Activated T-cell treated with anti-CD3 and anti-CD28 coated beads, Interleukin-2, amount 50 U/mL, for 72 hours (primary cell): ENCODE data around the gene RMI1. TPM values are rescaled to one million over a fixed set of nuclear protein-coding genes. Genes with fewer than 3 reads are reported as not detected.
"Not testable (repeated sequence)": the region's sequence is repeated elsewhere in the genome, so short reads cannot be mapped to it uniquely, and the experiment has no call there.

Source experiments
- ATAC-seq, 2 donors: fragments of 150-1000 bp; cut with Tn5 transposase; replicated peaks in 1 of 2; 2 replicates each; pipeline ENCODE4 v1.10.0; 2021; ENCODE audit warnings: moderate library complexity in 2 of 2, mild to moderate bottlenecking in 1 of 2
- DNase-seq, 2 donors: peaks; one replicate each; pipeline ENCODE4 v3.0.0; 2021 to 2022; ENCODE audit warnings: mixed read lengths in 1 of 2
- H3K27ac Mint-ChIP-seq: one replicate; pipeline ENCODE4 v1.8.0; 2022; ENCODE audit warnings: mild to moderate bottlenecking, moderate library complexity, mixed read lengths
- H3K27me3 Mint-ChIP-seq: one replicate; pipeline ENCODE4 v1.8.0; 2022; ENCODE audit warnings: low read depth, mixed read lengths
- H3K36me3 Mint-ChIP-seq, 2 donors: one replicate each; pipeline ENCODE4 v1.8.0; 2022; ENCODE audit warnings: mixed read lengths in 2 of 2, mild to moderate bottlenecking in 1 of 2; ENCODE audit not compliant: insufficient read depth in 2 of 2
- H3K4me1 Mint-ChIP-seq: one replicate; pipeline ENCODE4 v1.8.0; 2022; ENCODE audit warnings: low read depth, mixed read lengths
- H3K4me3 Mint-ChIP-seq, 2 donors: one replicate each; pipeline ENCODE4 v1.8.0; 2022; ENCODE audit warnings: mild to moderate bottlenecking in 2 of 2, mixed read lengths in 2 of 2, moderate library complexity in 2 of 2
- H3K9me3 Mint-ChIP-seq, 2 donors: one replicate each; pipeline ENCODE4 v1.8.0; 2022; ENCODE audit warnings: mixed read lengths in 2 of 2
- total RNA-seq, 2 donors: library from RNA; stranded (reverse); gene quantifications; one replicate each; pipeline ENCODE4 v1.2.3, GENCODE V29; 2022

Gene RMI1
- total RNA-seq, 2 donors from 2014 or later, result 22.4 to 23.5 TPM

GRCh38 chr9:83996126-83996525 is 15.5 kb downstream of the RMI1 start:
- ATAC-seq, result no peak
- Mint-ChIP-seq H3K9me3 (no peaks in the 10 kb centered on the region), H3K27ac (no peak overlapping the region), H3K36me3 (peaks cover 3 to 8% of the 10 kb centered on the region in 2 donors), H3K4me1 (peaks cover 15% of the 10 kb centered on the region), H3K27me3 (no peaks in the 10 kb centered on the region), H3K4me3 (no peak overlapping the region)
- no peak for DNase-seq

GRCh38 chr9:83999141-83999918 is 18.7 kb downstream of the RMI1 start:
- ATAC-seq, result no peak
- Mint-ChIP-seq H3K27me3 (no peaks in the 10 kb centered on the region), H3K4me1 (peaks cover 19% of the 10 kb centered on the region), H3K4me3 (no peak overlapping the region), H3K27ac (no peak overlapping the region), H3K9me3 (no peaks in the 10 kb centered on the region), H3K36me3 (peaks cover 2 to 10% of the 10 kb centered on the region in 2 donors)
- DNase-seq, result no peak

GRCh38 chr9:84000186-84000585 is 19.6 kb downstream of the RMI1 start:
- DNase-seq (no peak), ATAC-seq (no peak)
- Mint-ChIP-seq H3K9me3 (no peaks in the 10 kb centered on the region), H3K4me1 (peaks cover 19% of the 10 kb centered on the region), H3K4me3 (no peak overlapping the region), H3K36me3 (peaks cover 4 to 10% of the 10 kb centered on the region in 2 donors), H3K27ac (no peak overlapping the region), H3K27me3 (no peaks in the 10 kb centered on the region)

- Mint-ChIP-seq H3K36me3 (peaks cover 4 to 9% of the 10 kb centered on the region in 2 donors), H3K27ac (no peak overlapping the region), H3K9me3 (no peaks in the 10 kb centered on the region), H3K4me1 (peaks cover 14% of the 10 kb centered on the region), H3K27me3 (no peaks in the 10 kb centered on the region), H3K4me3 (no peak overlapping the region)
- DNase-seq, result no peak
- no peak for ATAC-seq
Observed at GRCh38 chr9:84001621-84002020, 21.0 kb downstream of the RMI1 start.

- H3K27ac Mint-ChIP-seq, result no peak overlapping the region
Observed at GRCh38 chr9:84002344-84002743, 21.7 kb downstream of the RMI1 start.

GRCh38 chr9:84003246-84003645 is 22.6 kb downstream of the RMI1 start:
- Mint-ChIP-seq H3K36me3 (peaks cover 4 to 9% of the 10 kb centered on the region in 2 donors), H3K27me3 (no peaks in the 10 kb centered on the region), H3K27ac (no peak overlapping the region), H3K4me1 (peaks cover 12% of the 10 kb centered on the region), H3K9me3 (no peaks in the 10 kb centered on the region), H3K4me3 (no peak overlapping the region)
- no peak for DNase-seq
- no peak for ATAC-seq

More at GRCh38 chr9:84002344-84002743, 21.7 kb downstream of the RMI1 start:
- H3K36me3 Mint-ChIP-seq, result peaks cover 4 to 9% of the 10 kb centered on the region in 2 donors
- H3K4me3 Mint-ChIP-seq, result no peak overlapping the region
- H3K4me1 Mint-ChIP-seq, result peaks cover 12% of the 10 kb centered on the region
- H3K9me3 Mint-ChIP-seq, result no peaks in the 10 kb centered on the region
- DNase-seq, result no peak
- ATAC-seq, result no peak
- no peaks in the 10 kb centered on the region for H3K27me3 Mint-ChIP-seq

- Mint-ChIP-seq H3K4me1 (no peaks in the 10 kb centered on the region), H3K4me3 (no peak overlapping the region)
- no peak for ATAC-seq
Observed at GRCh38 chr9:84007662-84008061, 27.1 kb downstream of the RMI1 start.

GRCh38 chr9:84024041-84024575 is 43.5 kb downstream of the RMI1 start:
- no peaks in the 10 kb centered on the region for H3K36me3 Mint-ChIP-seq
- no peak overlapping the region for H3K27ac Mint-ChIP-seq
- no peaks in the 10 kb centered on the region for H3K9me3 Mint-ChIP-seq
- ATAC-seq, result no peak
- H3K4me1 Mint-ChIP-seq, result no peaks in the 10 kb centered on the region
- DNase-seq, result no peak
- peaks cover 10% of the 10 kb centered on the region for H3K27me3 Mint-ChIP-seq
- H3K4me3 Mint-ChIP-seq, result no peak overlapping the region

More at GRCh38 chr9:84007662-84008061, 27.1 kb downstream of the RMI1 start:
- DNase-seq, result no peak
- Mint-ChIP-seq H3K36me3 (peaks cover 0 to 2% of the 10 kb centered on the region in 2 donors), H3K9me3 (no peaks in the 10 kb centered on the region), H3K27ac (no peak overlapping the region), H3K27me3 (no peaks in the 10 kb centered on the region)

GRCh38 chr9:84027201-84027600 is 46.6 kb downstream of the RMI1 start:
- no peaks in the 10 kb centered on the region for H3K4me1 Mint-ChIP-seq
- peaks cover 10% of the 10 kb centered on the region for H3K27me3 Mint-ChIP-seq
- no peaks in the 10 kb centered on the region for H3K9me3 Mint-ChIP-seq
- no peak overlapping the region for H3K4me3 Mint-ChIP-seq
- no peak overlapping the region for H3K27ac Mint-ChIP-seq
- H3K36me3 Mint-ChIP-seq, result no peaks in the 10 kb centered on the region
- ATAC-seq (no peak), DNase-seq (no peak)

- H3K27me3 Mint-ChIP-seq, result peaks cover 11% of the 10 kb centered on the region
- DNase-seq (no peak), ATAC-seq (no peak)
- no peak overlapping the region for H3K4me3 Mint-ChIP-seq
- no peaks in the 10 kb centered on the region for H3K36me3 Mint-ChIP-seq
- H3K9me3 Mint-ChIP-seq, result no peaks in the 10 kb centered on the region
- H3K4me1 Mint-ChIP-seq, result no peaks in the 10 kb centered on the region
- no peak overlapping the region for H3K27ac Mint-ChIP-seq
Observed at GRCh38 chr9:84031534-84031933, 50.9 kb downstream of the RMI1 start.

- not testable (repeated sequence) for H3K4me3 Mint-ChIP-seq, H3K27ac Mint-ChIP-seq, ATAC-seq, H3K36me3 Mint-ChIP-seq, H3K4me1 Mint-ChIP-seq, DNase-seq
- peaks cover 18% of the 10 kb centered on the region for H3K27me3 Mint-ChIP-seq
- peaks cover 11 to 12% of the 10 kb centered on the region in 2 donors for H3K9me3 Mint-ChIP-seq
Observed at GRCh38 chr9:84041857-84042256, 61.3 kb downstream of the RMI1 start.

- Mint-ChIP-seq H3K4me1 (no peaks in the 10 kb centered on the region), H3K4me3 (no peak overlapping the region), H3K27me3 (no peaks in the 10 kb centered on the region), H3K36me3 (peaks cover 9% of the 10 kb centered on the region in 2 donors), H3K27ac (no peak overlapping the region), H3K9me3 (peaks cover 5 to 10% of the 10 kb centered on the region in 2 donors)
- DNase-seq (no peak), ATAC-seq (no peak)
Observed at GRCh38 chr9:84045481-84046097, 65.0 kb downstream of the RMI1 start.
